Measurements from ENCODE around the gene ZNF157. TPM values are rescaled to one million over a fixed set of nuclear protein-coding genes. Genes with fewer than 3 reads are reported as not detected.

ZNF157 gene
- total RNA-seq, 4 donors from 2014 or later: 0.09 to 0.26 (median 0.25) TPM; not detected in 1

- no peak for TF ChIP-seq POLR2A (IDR thresholded peaks at IDR 0.05)
- no peak for TF ChIP-seq CTCF (IDR thresholded peaks at IDR 0.05 in 4 of 5, conservative IDR thresholded peaks at IDR 0.05 in 1 of 5)
- Histone ChIP-seq H3K36me3 (peaks cover 0 to 56% of the 10 kb centered on the region in 2 donors), H3K4me3 (no peak overlapping the region), H3K9me3 (peaks cover 0 to 28% (median 0%) of the 10 kb centered on the region in 3 donors), H3K27ac (no peak overlapping the region), H3K27me3 (no peaks in the 10 kb centered on the region), H3K4me1 (no peaks in the 10 kb centered on the region)
- ATAC-seq: no peak
- in situ Hi-C loops (cut with MboI; ENCODE audit: low sequenced_read_pairs in 4 of 4): no loop called here
- intact Hi-C loops (cut with DNase I; ENCODE audit: low total_unique reads): no loop called here
- no peak for DNase-seq
These were observed 81.7 kb downstream of the ZNF157 start for GRCh38 chrX:47452112-47452511.

GRCh38 chrX:47456080-47456479 is 85.7 kb downstream of the ZNF157 start:
- Histone ChIP-seq H3K4me1 (no peaks in the 10 kb centered on the region), H3K36me3 (peaks cover 0 to 25% of the 10 kb centered on the region in 2 donors), H3K4me3 (no peak overlapping the region), H3K27ac (peak overlapping the region; percentile 30 to 58 (median 49)), H3K9me3 (no peaks in the 10 kb centered on the region), H3K27me3 (no peaks in the 10 kb centered on the region)
- in situ Hi-C loops (cut with MboI; ENCODE audit: low sequenced_read_pairs in 4 of 4) (no loop called here), intact Hi-C loops (cut with DNase I; ENCODE audit: low total_unique reads) (no loop called here)
- no peak for TF ChIP-seq CTCF (IDR thresholded peaks at IDR 0.05 in 4 of 5, conservative IDR thresholded peaks at IDR 0.05 in 1 of 5)
- no peak for TF ChIP-seq POLR2A (IDR thresholded peaks at IDR 0.05)
- peak; percentile 29 to 73 for DNase-seq
- peak; percentile 75 to 95 for ATAC-seq

GRCh38 chrX:47458528-47458927 is 88.2 kb downstream of the ZNF157 start:
- Histone ChIP-seq H3K27me3 (no peaks in the 10 kb centered on the region), H3K4me1 (no peaks in the 10 kb centered on the region), H3K36me3 (peaks cover 0 to 12% of the 10 kb centered on the region in 2 donors), H3K27ac (no peak overlapping the region), H3K9me3 (no peaks in the 10 kb centered on the region), H3K4me3 (no peak overlapping the region)
- no peak for DNase-seq
- ATAC-seq: no peak
- in situ Hi-C loops (cut with MboI; ENCODE audit: low sequenced_read_pairs in 4 of 4): no loop called here
- intact Hi-C loops (cut with DNase I; ENCODE audit: low total_unique reads): no loop called here
- TF ChIP-seq CTCF (IDR thresholded peaks at IDR 0.05 in 4 of 5, conservative IDR thresholded peaks at IDR 0.05 in 1 of 5) (no peak), POLR2A (IDR thresholded peaks at IDR 0.05) (no peak)

GRCh38 chrX:47460561-47460960 is 90.2 kb downstream of the ZNF157 start:
- Histone ChIP-seq H3K27ac (no peak overlapping the region), H3K9me3 (no peaks in the 10 kb centered on the region), H3K27me3 (no peaks in the 10 kb centered on the region), H3K4me1 (no peaks in the 10 kb centered on the region), H3K4me3 (no peak overlapping the region), H3K36me3 (no peaks in the 10 kb centered on the region)
- TF ChIP-seq POLR2A (IDR thresholded peaks at IDR 0.05): no peak
- TF ChIP-seq CTCF (IDR thresholded peaks at IDR 0.05 in 4 of 5, conservative IDR thresholded peaks at IDR 0.05 in 1 of 5): no peak
- in situ Hi-C loops (cut with MboI; ENCODE audit: low sequenced_read_pairs in 4 of 4) (no loop called here), intact Hi-C loops (cut with DNase I; ENCODE audit: low total_unique reads) (no loop called here)
- no peak for ATAC-seq
- DNase-seq: no peak

Other genes starting within 250 kb of the ZNF157 start
- 100 to 1,000 TPM; 105 to 172 (median 168) TPM for gene NDUFB11, start 225.9 kb upstream of the ZNF157 start, total RNA-seq
- gene RBM10, start 225.4 kb upstream of the ZNF157 start, total RNA-seq: 10 to 100 TPM; 18.7 to 49.3 (median 23.5) TPM
- gene UBA1, start 176.7 kb upstream of the ZNF157 start, total RNA-seq: 100 to 1,000 TPM; 113 to 181 (median 162) TPM
- 100 to 1,000 TPM; 124 to 208 (median 178) TPM for gene CDK16, start 151.9 kb upstream of the ZNF157 start, total RNA-seq
- gene USP11, start 137.6 kb upstream of the ZNF157 start, total RNA-seq: 10 to 100 TPM; 17.0 to 35.3 (median 25.0) TPM
- 10 to 100 TPM in 3 of 4 donors, 1 to 10 TPM in 1; 8.7 to 14.9 (median 11.7) TPM for gene ZNF41, start 112.6 kb downstream of the ZNF157 start, total RNA-seq
- gene ARAF, start 190.6 kb downstream of the ZNF157 start, total RNA-seq: 10 to 100 TPM; 44.8 to 93.3 (median 66.7) TPM
- gene TIMP1, start 211.9 kb downstream of the ZNF157 start, total RNA-seq: 10 to 100 TPM; 15.8 to 94.8 (median 47.1) TPM
- under 1 TPM in 2 of 4 donors, not detected in 2; 0.22 to 0.36 TPM for gene SYN1, start 249.3 kb downstream of the ZNF157 start, total RNA-seq